GM18951 (cell line): Measurements from ENCODE around the gene ZC3H10.
"Not testable (repeated sequence)": the region's sequence is repeated elsewhere in the genome, so short reads cannot be mapped to it uniquely, and the experiment has no call there.

Experiments
- POLR2A ChIP-seq: IDR thresholded peaks from 4 replicates; pipeline ENCODE4 v1.6.1; 2011; ENCODE audit warnings: mild to moderate bottlenecking; ENCODE audit not compliant: insufficient read length, insufficient read depth; ENCODE audit errors: extremely low read depth
- in situ Hi-C: fragments of 300-500 bp; cut with MboI; formaldehyde crosslinking; loops from one replicate; pipeline ENCODE4 v1.12.0; 2022; ENCODE audit warnings: low sequenced_read_pairs, mixed read lengths, inconsistent platforms; ENCODE audit not compliant: unreplicated experiment

Gene ZC3H10

GRCh38 chr12:56146492-56147460, 28.7 kb downstream of the ZC3H10 start:
- in situ Hi-C loops: no loop called here
- no peak for TF ChIP-seq POLR2A

GRCh38 chr12:56150563-56150962, 32.5 kb downstream of the ZC3H10 start:
- in situ Hi-C loops: no loop called here
- no peak for TF ChIP-seq POLR2A

- in situ Hi-C loops: no loop called here
- TF ChIP-seq POLR2A: peak; percentile 20
Measured at GRCh38 chr12:56151672-56152131, 33.6 kb downstream of the ZC3H10 start.

DNA sequence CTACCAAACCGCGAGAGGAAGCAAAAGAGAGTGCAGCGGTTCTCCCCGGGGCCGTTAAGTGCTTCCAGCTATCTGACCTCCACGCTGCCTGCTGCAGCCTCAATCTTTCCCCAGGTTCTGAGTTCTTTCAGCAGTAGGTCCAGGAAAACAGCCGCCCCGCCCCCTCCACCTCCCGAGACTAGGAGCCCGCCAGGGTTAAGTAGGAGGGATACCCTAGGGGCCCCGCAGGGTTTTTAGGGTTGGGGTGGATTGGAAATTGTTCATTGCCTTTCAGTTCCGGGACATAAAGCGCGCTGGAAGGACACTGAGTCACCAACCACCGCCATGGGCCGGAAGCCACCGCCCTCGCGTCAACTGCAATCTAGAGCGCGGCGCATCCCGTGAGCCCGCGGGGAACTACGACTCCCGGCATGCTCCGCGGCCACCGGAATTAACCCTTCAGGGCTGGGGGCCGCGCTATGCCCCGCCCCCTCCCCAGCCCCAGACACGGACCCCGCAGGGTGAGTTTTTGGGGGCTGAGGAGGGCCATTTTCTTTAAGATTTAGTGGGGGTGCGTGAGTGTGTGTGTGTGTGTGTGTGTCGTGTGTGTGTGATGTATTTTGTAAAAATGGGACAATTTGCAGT, 34.2 kb downstream of the ZC3H10 start, which contains the start of gene MYL6B:
Gene MYL6B (plus strand): TSS at position 456 of the 624 bp plus-strand sequence. CDS start 1,332 bp downstream, outside the sequence.
- in situ Hi-C loops: no loop called here
- peak; percentile 81 for TF ChIP-seq POLR2A

GRCh38 chr12:56152756-56153677, 35.0 kb downstream of the ZC3H10 start:
- in situ Hi-C loops: no loop called here
- no peak for TF ChIP-seq POLR2A

GRCh38 chr12:56153678-56154065, 35.6 kb downstream of the ZC3H10 start:
- TF ChIP-seq POLR2A: no peak
- in situ Hi-C loops: no loop called here

- TF ChIP-seq POLR2A: no peak
- in situ Hi-C loops: no loop called here
Measured at GRCh38 chr12:56154246-56154771, 36.2 kb downstream of the ZC3H10 start.

- no peak for TF ChIP-seq POLR2A
- in situ Hi-C loops: no loop called here
Measured at GRCh38 chr12:56154818-56155217, 36.8 kb downstream of the ZC3H10 start.

DNA sequence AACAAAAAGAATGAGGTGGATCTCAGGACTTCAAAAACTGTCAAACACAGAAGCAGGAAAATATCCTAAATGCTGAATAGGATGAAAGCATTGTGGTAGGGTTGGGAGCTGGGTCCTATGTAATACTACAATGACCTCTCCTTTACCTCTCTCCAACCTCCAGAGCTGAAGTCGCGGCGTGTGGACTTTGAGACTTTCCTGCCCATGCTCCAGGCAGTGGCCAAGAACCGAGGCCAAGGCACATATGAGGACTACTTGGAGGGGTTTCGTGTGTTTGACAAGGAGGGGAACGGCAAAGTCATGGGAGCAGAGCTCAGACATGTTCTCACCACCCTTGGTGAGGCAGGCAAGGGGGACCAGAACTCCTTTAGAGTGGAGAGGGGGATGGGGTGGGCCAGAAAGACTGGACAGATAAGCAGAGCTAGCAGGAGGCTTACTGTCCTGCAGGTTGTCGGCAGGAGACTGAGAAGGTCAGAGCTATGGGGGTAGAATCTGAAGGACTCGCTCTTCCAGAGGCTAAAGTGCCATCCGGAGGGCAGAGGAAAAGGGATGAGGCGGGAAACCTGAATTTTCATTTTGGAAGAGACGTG, 37.3 kb downstream of the ZC3H10 start:
- no peak for TF ChIP-seq POLR2A
- in situ Hi-C loops: no loop called here

DNA sequence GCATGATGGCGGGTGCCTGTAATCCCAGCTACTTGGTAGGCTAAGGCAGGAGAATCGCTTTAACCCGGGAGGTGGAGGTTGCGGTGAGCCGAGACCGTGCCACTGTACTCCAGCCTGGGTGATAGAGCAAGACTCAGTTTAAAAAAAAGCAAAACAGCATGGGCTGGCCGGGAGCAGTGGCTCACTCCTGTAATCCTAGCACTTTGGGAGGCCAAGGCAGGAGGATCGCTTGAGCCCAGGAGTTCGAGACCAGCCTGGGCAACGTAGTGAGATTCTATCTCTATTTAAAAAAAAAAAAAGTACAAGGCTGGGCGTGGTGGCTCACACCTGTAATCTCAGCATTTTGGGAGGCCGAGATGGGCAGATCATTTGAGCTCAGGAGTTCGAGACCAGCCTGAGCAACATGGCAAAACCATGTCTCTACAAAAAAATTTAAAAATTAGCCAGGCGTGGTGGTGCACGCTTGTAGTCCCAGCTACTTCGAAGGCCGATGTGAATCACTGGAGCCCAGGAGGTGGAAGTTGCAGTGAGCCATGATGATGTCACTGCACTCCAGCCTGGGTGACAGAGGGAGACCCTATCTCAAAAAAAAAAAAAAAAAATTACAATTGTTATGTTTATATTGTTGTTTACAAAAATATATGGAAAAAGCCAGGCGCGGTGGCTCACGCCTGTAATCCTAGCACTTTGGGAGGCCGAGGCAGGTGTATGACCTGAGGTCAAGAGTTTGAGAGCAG, 38.6 kb downstream of the ZC3H10 start:
- in situ Hi-C loops: not testable (repeated sequence)

GRCh38 chr12:56157201-56158028, 39.3 kb downstream of the ZC3H10 start:
- TF ChIP-seq POLR2A: peak; percentile 36
- in situ Hi-C loops: no loop called here
